ENCODE data around the gene SPTLC3.

GRCh38 chr20:12976720-12977309 is 32.0 kb upstream of the SPTLC3 start:
- no peak for TF ChIP-seq ZNF460 (CRISPR knock-in tag; IDR thresholded peaks at IDR 0.05; ENCODE audit: borderline replicate concordance)
- TF ChIP-seq JUND (CRISPR knock-in tag; IDR thresholded peaks at IDR 0.05): no peak
- no peak for TF ChIP-seq SUZ12 (IDR thresholded peaks at IDR 0.05; ENCODE audit: low read depth, low read length)
- no peak for TF ChIP-seq SRSF1 (optimal IDR thresholded peaks at IDR 0.05; ENCODE audit: low read depth, low read length)
- TF ChIP-seq SP140L (CRISPR knock-in tag; IDR thresholded peaks at IDR 0.05; ENCODE audit: borderline replicate concordance): peak; percentile 67; the same call in 1 of the 2 replicates
- TF ChIP-seq ZFP36 (IDR thresholded peaks at IDR 0.05; ENCODE audit: borderline replicate concordance, low read depth, low read length, partially characterized antibody): no peak
- TF ChIP-seq FOXJ3 (CRISPR knock-in tag; IDR thresholded peaks at IDR 0.05; ENCODE audit: borderline replicate concordance): no peak; the same call in 1 of the 2 replicates
- no peak for TF ChIP-seq SKIL (CRISPR knock-in tag; IDR thresholded peaks at IDR 0.05; ENCODE audit: borderline replicate concordance)
- no peak for TF ChIP-seq CTCF (CRISPR knock-in tag; IDR thresholded peaks at IDR 0.05)
- TF ChIP-seq, protein P1, sequence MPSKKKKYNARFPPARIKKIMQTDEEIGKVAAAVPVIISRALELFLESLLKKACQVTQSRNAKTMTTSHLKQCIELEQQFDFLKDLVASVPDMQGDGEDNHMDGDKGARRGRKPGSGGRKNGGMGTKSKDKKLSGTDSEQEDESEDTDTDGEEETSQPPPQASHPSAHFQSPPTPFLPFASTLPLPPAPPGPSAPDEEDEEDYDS (CRISPR knock-in tag; IDR thresholded peaks at IDR 0.05): peak; percentile 31
- TF ChIP-seq ZNF335 (CRISPR knock-in tag; IDR thresholded peaks at IDR 0.05): no peak
- TF ChIP-seq TFDP1 (CRISPR knock-in tag; IDR thresholded peaks at IDR 0.05; ENCODE audit: borderline replicate concordance): no peak
- no peak for TF ChIP-seq HNRNPL (IDR thresholded peaks at IDR 0.05; ENCODE audit: low read depth, low read length)
